ENCODE data around the gene LIPK.

LIPK gene

GRCh38 chr10:88792661-88793060 lies 86.6 kb downstream of the LIPK start:
- no peak for DNase-seq (ENCODE audit: low read depth)
- no peak for TF ChIP-seq CTCF (IDR thresholded peaks at IDR 0.05; ENCODE audit: insufficient read depth, low read depth, low read length, missing control alignments)
- H3K4me3 ChIP-seq (ENCODE audit: low read depth, low read length): no peak overlapping the region

- peak; percentile 32 for DNase-seq (ENCODE audit: low read depth)
- no peak overlapping the region for H3K4me3 ChIP-seq (ENCODE audit: low read depth, low read length)
- no peak for TF ChIP-seq CTCF (IDR thresholded peaks at IDR 0.05; ENCODE audit: insufficient read depth, low read depth, low read length, missing control alignments)
Observed at GRCh38 chr10:88793712-88794299, 87.8 kb downstream of the LIPK start.

GRCh38 chr10:88794731-88795130 lies 88.7 kb downstream of the LIPK start:
- no peak overlapping the region for H3K4me3 ChIP-seq (ENCODE audit: low read depth, low read length)
- no peak for DNase-seq (ENCODE audit: low read depth)
- no peak for TF ChIP-seq CTCF (IDR thresholded peaks at IDR 0.05; ENCODE audit: insufficient read depth, low read depth, low read length, missing control alignments)

GRCh38 chr10:88800152-88801125 lies 94.4 kb downstream of the LIPK start:
- TF ChIP-seq CTCF (IDR thresholded peaks at IDR 0.05; ENCODE audit: insufficient read depth, low read depth, low read length, missing control alignments): no peak
- DNase-seq (ENCODE audit: low read depth): no peak
- H3K4me3 ChIP-seq (ENCODE audit: low read depth, low read length): no peak overlapping the region

Measured in GM12865 (cell line).